Endothelial cell of umbilical vein (primary cell): ENCODE measurements around the gene FOXS1. TPM values are rescaled to one million over a fixed set of nuclear protein-coding genes. Genes with fewer than 3 reads are reported as not detected.

Experiments
- BruUV-seq: library from RNA; stranded (reverse); fragments of 400-500 nt; replicated peaks from 2 replicates; lab custom pipeline; 2021; lab: Mats Ljungman, UMichigan
- CTCF ChIA-PET: fragments of 300-600, 350-600 bp; sonication (Branson Sonifier 250); formaldehyde crosslinking; loops from one replicate; lab custom pipeline; 2021; ENCODE audit warnings: antibody characterized with exemption, inconsistent platforms; lab: Charles Lee
- POLR2A ChIA-PET: fragments of 300-600, 350-600 bp; sonication (Branson Sonifier 250); formaldehyde crosslinking; loops from one replicate; lab custom pipeline; 2021; ENCODE audit warnings: antibody characterized with exemption, inconsistent platforms; lab: Charles Lee
- DNase-seq: peaks from one replicate; pipeline ENCODE4 v3.0.0-alpha.2; 2011; ENCODE audit warnings: low read depth, low spot score
- FAIRE-seq: peaks from 2 replicates; lab custom pipeline; 2011; peaks lifted over from hg19 to GRCh38; lab: Jason Lieb, UNC
- H2AFZ ChIP-seq: 2 replicates; pipeline ENCODE4 v1.6.0; 2012; ENCODE audit warnings: low read depth, low read length, control low read depth, inconsistent platforms
- H3K27ac ChIP-seq: 2 replicates; pipeline ENCODE4 v1.5.1; 2011; ENCODE audit warnings: low read depth, mild to moderate bottlenecking, control low read depth, low read length, moderate library complexity; ENCODE audit not compliant: insufficient read depth
- H3K27me3 ChIP-seq, 2 experiments: 2 replicates each; pipeline versions ENCODE4 v1.6.0 to v1.6.1; 2011; ENCODE audit warnings: low read length in 2 of 2, mixed read lengths in 1 of 2; ENCODE audit not compliant: control insufficient read depth in 2 of 2, insufficient read depth in 2 of 2
- H3K36me3 ChIP-seq, 2 experiments: 2 replicates in 1 of 2; 3 replicates in 1 of 2; pipeline ENCODE4 v1.5.1; 2011; ENCODE audit warnings: low read length in 2 of 2, mild to moderate bottlenecking in 1 of 2, moderate library complexity in 1 of 2; ENCODE audit not compliant: control insufficient read depth in 2 of 2, insufficient read depth in 2 of 2; ENCODE audit errors: extremely low read depth in 1 of 2
- H3K4me1 ChIP-seq: 3 replicates; pipeline ENCODE4 v1.5.1; 2011; ENCODE audit warnings: mild to moderate bottlenecking, low read length; ENCODE audit not compliant: control insufficient read depth, insufficient read depth; ENCODE audit errors: extremely low read depth
- H3K4me2 ChIP-seq: 2 replicates; pipeline ENCODE4 v1.6.1; 2011; ENCODE audit warnings: low read length, control low read depth, mixed read lengths; ENCODE audit not compliant: insufficient read depth
- H3K4me3 ChIP-seq, 3 experiments: fragments of 200-600 bp in 1 of 3; sonication (generic), shearing (Covaris generic) in 1 of 3; replicated peaks in 1 of 3; 2 replicates each; pipeline ENCODE4 v1.5.1; 2011 to 2016; ENCODE audit warnings: control low read depth in 3 of 3, low read length in 3 of 3, mild to moderate bottlenecking in 2 of 3, inconsistent platforms in 1 of 3, low read depth in 1 of 3, moderate library complexity in 1 of 3; ENCODE audit not compliant: insufficient read depth in 1 of 3
- H3K79me2 ChIP-seq: 2 replicates; pipeline ENCODE4 v1.6.0; 2012; ENCODE audit warnings: low read length, inconsistent platforms; ENCODE audit not compliant: control insufficient read depth, insufficient read depth
- H3K9ac ChIP-seq: replicated peaks from 2 replicates; pipeline ENCODE3; 2011; ENCODE audit warnings: low read length, control low read depth; ENCODE audit not compliant: insufficient read depth; ENCODE audit errors: extremely low read depth
- H3K9me1 ChIP-seq: replicated peaks from 3 replicates; pipeline ENCODE4 v1.6.0; 2011; ENCODE audit warnings: mild to moderate bottlenecking, low read length; ENCODE audit not compliant: control insufficient read depth, insufficient read depth; ENCODE audit errors: extremely low read depth
- H3K9me3 ChIP-seq: replicated peaks from 2 replicates; pipeline ENCODE4 v1.5.1; 2012; ENCODE audit warnings: low read length, inconsistent platforms; ENCODE audit not compliant: control insufficient read depth, insufficient read depth
- H4K20me1 ChIP-seq: replicated peaks from 2 replicates; pipeline ENCODE3; 2011; ENCODE audit warnings: mild to moderate bottlenecking, low read length; ENCODE audit not compliant: control insufficient read depth, insufficient read depth; ENCODE audit errors: extremely low read depth
- EZH2 ChIP-seq: IDR thresholded peaks from 2 replicates; pipeline ENCODE4 v1.6.1; 2012; ENCODE audit warnings: borderline replicate concordance, low read depth, mild to moderate bottlenecking, moderate library complexity, low read length, inconsistent platforms; ENCODE audit not compliant: severe bottlenecking
- FOS ChIP-seq: IDR thresholded peaks from 2 replicates; pipeline ENCODE4 v1.6.1; 2011; ENCODE audit warnings: mild to moderate bottlenecking, low read length, moderate library complexity, borderline replicate concordance; ENCODE audit not compliant: insufficient read depth
- GATA2 ChIP-seq: IDR thresholded peaks from 2 replicates; pipeline ENCODE4 v1.7.0; 2011; ENCODE audit warnings: low read depth, mild to moderate bottlenecking, moderate library complexity, mixed read lengths, low read length; ENCODE audit not compliant: insufficient read length, insufficient read depth
- JUN ChIP-seq: IDR thresholded peaks from 2 replicates; pipeline ENCODE4 v1.6.1; 2011; ENCODE audit warnings: borderline replicate concordance, low read depth; ENCODE audit not compliant: insufficient read length, insufficient read depth
- MYC ChIP-seq: IDR thresholded peaks from one replicate; pipeline ENCODE4 v1.6.1; 2011; ENCODE audit warnings: mild to moderate bottlenecking, low read depth, low read length
- POLR2A ChIP-seq: IDR thresholded peaks from 2 replicates; pipeline ENCODE4 v1.6.1; 2012; ENCODE audit warnings: low read depth, mild to moderate bottlenecking, control low read depth, low read length
- POLR2AphosphoS5 ChIP-seq: IDR thresholded peaks from 2 replicates; pipeline ENCODE4 v1.6.1; 2012; ENCODE audit warnings: low read depth, mild to moderate bottlenecking, control low read depth, low read length, moderate library complexity; ENCODE audit not compliant: insufficient read depth
- dilution Hi-C: fragments of 300-500 bp; cut with MboI; formaldehyde crosslinking; loops from one replicate; pipeline ENCODE4 v1.15.0; 2019; ENCODE audit warnings: low sequenced_read_pairs; ENCODE audit not compliant: extremely low pct_ligation_motif_present
- intact Hi-C: fragments of 100-400 bp; cut with micrococcal nuclease; formaldehyde crosslinking; loops from one replicate; pipeline ENCODE4 v1.10.0; 2022
- polyA plus RNA-seq, 4 experiments: library from polyadenylated mRNA; depleted of rRNA in 3 of 4; stranded (reverse) in 3 of 4; unstranded in 1 of 4; fragments of >200 nt; gene quantifications; 2 replicates each; pipeline versions ENCODE4 v1.2.1 to v1.2.3, GENCODE V29; 2011 to 2012; ENCODE audit warnings: missing spikeins in 1 of 4
- total RNA-seq: library from RNA; stranded (reverse); gene quantifications from 2 replicates; pipeline ENCODE4 v1.2.3, GENCODE V29; 2021
- TF ChIP-seq, protein P1 (sequence below): IDR thresholded peaks from 2 replicates; pipeline ENCODE4 v1.6.1; 2011; ENCODE audit not compliant: insufficient read depth, insufficient read length
- TF ChIP-seq, protein P2 (sequence below), 2 donors: IDR thresholded peaks; 1 replicate in 1 of 2; 2 replicates in 1 of 2; pipeline ENCODE4 v1.5.1; 2011; ENCODE audit warnings: low read length in 2 of 2, mild to moderate bottlenecking in 2 of 2, moderate library complexity in 2 of 2, control low read depth in 1 of 2, inconsistent platforms in 1 of 2, low read depth in 1 of 2; ENCODE audit not compliant: insufficient read depth in 1 of 2; ENCODE audit errors: extremely low read depth in 1 of 2

The FOXS1 gene
- total and polyA plus RNA-seq, 2 donors (not counting 3 experiments of a cell fraction or from before 2014, with no cell fraction given), result 0.84 TPM; not detected in 1

DNA sequence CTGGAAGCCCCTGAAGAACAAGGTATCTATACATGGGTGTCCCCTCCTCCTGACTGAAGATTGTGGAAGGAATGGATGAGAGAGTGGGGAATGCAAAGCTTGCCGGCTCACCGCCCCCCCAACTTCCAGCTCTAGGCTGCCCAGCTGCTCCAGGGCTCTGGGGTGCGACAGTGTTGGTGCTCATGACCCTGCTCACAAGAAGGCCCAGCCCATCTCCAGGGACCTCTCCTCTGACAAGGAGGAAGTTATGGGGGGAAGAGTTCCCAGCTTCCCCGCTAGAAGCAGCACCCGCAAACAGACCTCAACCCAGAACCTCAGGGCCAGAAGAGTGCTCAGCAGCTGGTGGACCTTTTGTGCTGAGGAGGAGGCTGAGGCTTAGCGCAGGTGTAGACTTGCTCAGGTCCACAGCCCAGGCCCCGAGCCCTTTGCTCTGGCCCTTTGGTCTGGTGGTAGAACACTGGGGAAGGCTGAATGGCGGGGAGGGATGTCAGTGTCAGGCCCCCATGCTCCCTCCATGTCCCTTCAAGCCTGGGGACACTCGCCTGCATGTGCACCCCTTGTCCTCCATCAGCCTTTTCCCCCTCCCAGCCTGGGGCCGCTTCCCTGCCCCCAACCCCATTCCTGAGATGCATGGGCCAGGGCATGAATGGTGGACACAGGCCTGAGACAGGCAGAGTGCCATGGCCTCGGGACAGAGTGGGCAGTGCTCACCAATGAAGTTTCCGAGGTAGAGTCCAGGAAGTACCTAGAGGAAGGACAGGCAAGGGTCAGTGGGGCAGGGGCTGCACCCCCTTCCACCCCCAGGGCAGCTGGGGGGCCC lies 23.7 kb upstream of the FOXS1 start:
- dilution Hi-C loops, result no loop called here
- DNase-seq, result no peak
- H3K4me3 ChIP-seq, result no peak overlapping the region
- TF ChIP-seq EZH2, result no peak
- TF ChIP-seq MYC, result no peak
- TF ChIP-seq POLR2AphosphoS5, result no peak
- TF ChIP-seq, protein P1, sequence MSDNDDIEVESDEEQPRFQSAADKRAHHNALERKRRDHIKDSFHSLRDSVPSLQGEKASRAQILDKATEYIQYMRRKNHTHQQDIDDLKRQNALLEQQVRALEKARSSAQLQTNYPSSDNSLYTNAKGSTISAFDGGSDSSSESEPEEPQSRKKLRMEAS, result no peak
- TF ChIP-seq JUN, result no peak
- TF ChIP-seq GATA2, result no peak
- TF ChIP-seq, protein P2, sequence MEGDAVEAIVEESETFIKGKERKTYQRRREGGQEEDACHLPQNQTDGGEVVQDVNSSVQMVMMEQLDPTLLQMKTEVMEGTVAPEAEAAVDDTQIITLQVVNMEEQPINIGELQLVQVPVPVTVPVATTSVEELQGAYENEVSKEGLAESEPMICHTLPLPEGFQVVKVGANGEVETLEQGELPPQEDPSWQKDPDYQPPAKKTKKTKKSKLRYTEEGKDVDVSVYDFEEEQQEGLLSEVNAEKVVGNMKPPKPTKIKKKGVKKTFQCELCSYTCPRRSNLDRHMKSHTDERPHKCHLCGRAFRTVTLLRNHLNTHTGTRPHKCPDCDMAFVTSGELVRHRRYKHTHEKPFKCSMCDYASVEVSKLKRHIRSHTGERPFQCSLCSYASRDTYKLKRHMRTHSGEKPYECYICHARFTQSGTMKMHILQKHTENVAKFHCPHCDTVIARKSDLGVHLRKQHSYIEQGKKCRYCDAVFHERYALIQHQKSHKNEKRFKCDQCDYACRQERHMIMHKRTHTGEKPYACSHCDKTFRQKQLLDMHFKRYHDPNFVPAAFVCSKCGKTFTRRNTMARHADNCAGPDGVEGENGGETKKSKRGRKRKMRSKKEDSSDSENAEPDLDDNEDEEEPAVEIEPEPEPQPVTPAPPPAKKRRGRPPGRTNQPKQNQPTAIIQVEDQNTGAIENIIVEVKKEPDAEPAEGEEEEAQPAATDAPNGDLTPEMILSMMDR (IDR thresholded peaks at IDR 0.05; ENCODE audit: extremely low read depth in 1 of 2, insufficient read depth in 1 of 2, low read depth in 1 of 2, low read length in 2 of 2), result no peak
- no peak for TF ChIP-seq POLR2A
- no peak for TF ChIP-seq FOS
- no peaks in the 10 kb centered on the region for H3K79me2 ChIP-seq
- H4K20me1 ChIP-seq, result no peaks in the 10 kb centered on the region
- no peaks in the 10 kb centered on the region for H3K9me3 ChIP-seq
- intact Hi-C loops, result no loop called here
- no TSS peak for BruUV-seq
- FAIRE-seq, result no peak
- no peak overlapping the region for H3K9ac ChIP-seq
- H3K4me1 ChIP-seq, result no peaks in the 10 kb centered on the region
- ChIA-PET POLR2A (no interaction called here), CTCF (interaction anchor here (1.5 kb wide), 1 partner anchor 162 kb away, joined by 3 read pairs; no protein-coding TSS in a partner anchor)
- H3K27ac ChIP-seq, result no peak overlapping the region
- H3K36me3 ChIP-seq, result no peaks in the 10 kb centered on the region
- no peak overlapping the region for H3K4me2 ChIP-seq
- H2AFZ ChIP-seq, result no peak overlapping the region
- peaks cover 29 to 30% of the 10 kb centered on the region in 2 experiments for H3K27me3 ChIP-seq
- H3K9me1 ChIP-seq, result no peaks in the 10 kb centered on the region
